HCT116 (cell line): ENCODE measurements around the gene UACA. TPM values are rescaled to one million over a fixed set of nuclear protein-coding genes. Genes with fewer than 3 reads are reported as not detected.
"Not testable (repeated sequence)": the region's sequence is repeated elsewhere in the genome, so short reads cannot be mapped to it uniquely, and the experiment has no call there.

Source experiments
- ATAC-seq: fragments of 200-7000 bp; cut with Tn5 transposase; 2 replicates; pipeline ENCODE4 v1.9.1; 2020; ENCODE audit warnings: mild to moderate bottlenecking, moderate library complexity
- BruUV-seq: library from RNA; stranded (reverse); fragments of 400-500 nt; replicated peaks from 2 replicates; lab custom pipeline; 2021; lab: Mats Ljungman, UMichigan
- CTCF ChIA-PET: fragments of 300-600 bp; sonication (Branson Sonifier 250); formaldehyde crosslinking; loops from one replicate; lab custom pipeline; 2021; ENCODE audit warnings: antibody characterized with exemption; lab: Charles Lee
- POLR2A ChIA-PET: fragments of 300-600, 350-600 bp; sonication (Branson Sonifier 250); formaldehyde crosslinking; loops from one replicate; lab custom pipeline; 2021; ENCODE audit warnings: antibody characterized with exemption; lab: Charles Lee
- RAD21 ChIA-PET, 2 experiments: fragments of 300-600 bp; sonication (Branson Sonifier 250); formaldehyde crosslinking; loops; one replicate each; lab custom pipeline; 2023; ENCODE audit warnings: low total read pairs in 2 of 2; ENCODE audit not compliant: uncharacterized antibody in 2 of 2, unreplicated experiment in 2 of 2, low non-redundant PET in 1 of 2; lab: Charles Lee
- DNase-seq: peaks from one replicate; pipeline ENCODE4 v3.0.0-alpha.2; 2010; ENCODE audit warnings: low read depth, low spot score
- H2AFZ ChIP-seq: fragments of 200-600 bp; shearing (Covaris generic), sonication (generic); 2 replicates; pipeline ENCODE4 v1.6.1; 2017; ENCODE audit warnings: low read depth, mixed run types, mixed read lengths, antibody characterized with exemption, low read length; ENCODE audit not compliant: poor library complexity, severe bottlenecking
- H3K27ac ChIP-seq: 2 replicates; pipeline ENCODE4 v1.5.1; 2012; ENCODE audit warnings: low read depth, low read length
- H3K27me3 ChIP-seq: fragments of 200-600 bp; sonication (generic); 2 replicates; pipeline ENCODE4 v1.6.1; 2016; ENCODE audit warnings: mixed run types, low read length, mixed read lengths; ENCODE audit not compliant: insufficient read depth
- H3K36me3 ChIP-seq, 2 experiments: fragments of 200-500 bp in 1 of 2; fragments of 200-600 bp in 1 of 2; sonication (Bioruptor generic) in 1 of 2; sonication (generic) in 1 of 2; 2 replicates each; pipeline versions ENCODE4 v1.5.1 to v1.6.1; 2014 to 2016; ENCODE audit warnings: low read length in 2 of 2, inconsistent platforms in 1 of 2, mixed read lengths in 1 of 2, mixed run types in 1 of 2; ENCODE audit not compliant: insufficient read depth in 2 of 2, control insufficient read depth in 1 of 2
- H3K4me1 ChIP-seq, 2 experiments: fragments of 200-600 bp in 1 of 2; sonication (generic) in 1 of 2; 2 replicates each; pipeline versions ENCODE4 v1.5.1 to v1.6.1; 2012 to 2017; ENCODE audit warnings: low read length in 2 of 2, inconsistent platforms in 1 of 2, mild to moderate bottlenecking in 1 of 2, mixed read lengths in 1 of 2, mixed run types in 1 of 2, moderate library complexity in 1 of 2; ENCODE audit not compliant: insufficient read depth in 2 of 2, control insufficient read depth in 1 of 2
- H3K4me2 ChIP-seq: fragments of 200-600 bp; sonication (generic); 2 replicates; pipeline ENCODE4 v1.6.1; 2017; ENCODE audit warnings: mixed run types, low read length, mixed read lengths
- H3K4me3 ChIP-seq, 2 experiments: fragments of 200-600 bp in 1 of 2; sonication (generic) in 1 of 2; replicated peaks in 1 of 2; 2 replicates each; pipeline ENCODE4 v1.5.1; 2011 to 2016; ENCODE audit warnings: low read length in 2 of 2, control low read depth in 1 of 2, low read depth in 1 of 2, mild to moderate bottlenecking in 1 of 2, mixed read lengths in 1 of 2, mixed run types in 1 of 2
- H3K79me2 ChIP-seq: fragments of 200-600 bp; sonication (generic); 2 replicates; pipeline ENCODE4 v1.6.1; 2017; ENCODE audit warnings: mild to moderate bottlenecking, mixed run types, low read length, moderate library complexity, mixed read lengths; ENCODE audit not compliant: insufficient read depth
- H3K9ac ChIP-seq: fragments of 200-600 bp; sonication (generic); 2 replicates; pipeline ENCODE4 v1.6.1; 2016; ENCODE audit warnings: low read length, mixed read lengths
- H3K9me2 ChIP-seq: fragments of 200-600 bp; sonication (generic), shearing (Covaris generic); 2 replicates; pipeline ENCODE4 v1.6.1; 2017; ENCODE audit warnings: mixed run types, mild to moderate bottlenecking, moderate library complexity; ENCODE audit not compliant: insufficient read depth
- H3K9me3 ChIP-seq, 2 experiments: fragments of 200-500 bp in 1 of 2; fragments of 200-600 bp in 1 of 2; sonication (Bioruptor generic) in 1 of 2; sonication (generic) in 1 of 2; 2 replicates each; pipeline ENCODE4 v1.6.1; 2014 to 2017; ENCODE audit warnings: low read length in 2 of 2, mixed read lengths in 2 of 2, inconsistent platforms in 1 of 2, low read depth in 1 of 2, mild to moderate bottlenecking in 1 of 2, mixed run types in 1 of 2, moderate library complexity in 1 of 2; ENCODE audit not compliant: control insufficient read depth in 1 of 2, insufficient read depth in 1 of 2
- H4K20me1 ChIP-seq: fragments of 200-600 bp; sonication (generic), shearing (Covaris generic); 2 replicates; pipeline ENCODE4 v1.6.1; 2017; ENCODE audit warnings: mixed run types, mild to moderate bottlenecking, moderate library complexity; ENCODE audit not compliant: insufficient read depth
- FOSL1 ChIP-seq: IDR thresholded peaks from 2 replicates; pipeline ENCODE4 v1.6.1; 2012; ENCODE audit warnings: low read depth
- JUND ChIP-seq: IDR thresholded peaks from 2 replicates; pipeline ENCODE4 v1.6.1; 2012
- SRF ChIP-seq: IDR thresholded peaks from 2 replicates; pipeline ENCODE4 v1.6.1; 2012; ENCODE audit warnings: low read depth
- ZFX ChIP-seq: fragments of 450-650 bp; IDR thresholded peaks from 2 replicates; pipeline ENCODE4 v1.6.1; 2017
- intact Hi-C: fragments of 100-400 bp; cut with micrococcal nuclease; formaldehyde crosslinking; loops from 2 replicates; pipeline ENCODE4 v1.10.0; 2022
- total RNA-seq: library from RNA; stranded (reverse); gene quantifications from one replicate; pipeline ENCODE4 v1.2.1, GENCODE V29; 2021; ENCODE audit not compliant: unreplicated experiment

The UACA gene
- total RNA-seq, 1 experiment from 2014 or later = 47.4 TPM

DNA sequence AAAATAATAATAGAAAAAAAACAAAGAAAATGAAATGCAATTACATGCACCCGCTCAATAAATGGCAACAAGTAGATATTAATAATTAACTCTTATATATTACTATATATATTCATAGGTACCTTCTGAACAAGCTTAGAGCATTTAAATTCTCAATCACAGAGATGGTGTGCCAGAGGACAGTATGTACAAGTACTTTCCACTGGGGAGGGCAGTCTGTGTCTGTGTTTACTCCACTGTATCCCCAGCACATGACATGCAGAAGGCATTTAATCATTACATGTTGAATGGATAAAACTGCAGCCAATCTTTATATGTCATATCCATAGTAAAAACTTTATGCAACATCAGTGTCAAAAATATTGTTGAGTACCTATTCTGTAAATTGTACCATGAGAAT is 97.8 kb downstream of the UACA start:
- BruUV-seq = no TSS peak
- no peaks in the 10 kb centered on the region for H3K27me3 ChIP-seq
- no peak overlapping the region for H3K4me2 ChIP-seq
- no peaks in the 10 kb centered on the region for H3K79me2 ChIP-seq
- H3K36me3 ChIP-seq = peaks cover 6 to 9% of the 10 kb centered on the region in 2 experiments; a peak in 2 of 4 replicates
- H3K4me1 ChIP-seq = no peaks in the 10 kb centered on the region
- no peak for DNase-seq
- H3K9ac ChIP-seq = no peak overlapping the region
- H3K27ac ChIP-seq = no peak overlapping the region
- no peak for TF ChIP-seq JUND
- TF ChIP-seq ZFX = no peak
- H2AFZ ChIP-seq = no peak overlapping the region
- H3K9me2 ChIP-seq = no peaks in the 10 kb centered on the region
- H3K9me3 ChIP-seq = no peaks in the 10 kb centered on the region
- H3K4me3 ChIP-seq = no peak overlapping the region
- RAD21 ChIA-PET = no interaction called here
- CTCF ChIA-PET = no interaction called here
- no peak for ATAC-seq
- intact Hi-C loops = no loop called here
- POLR2A ChIA-PET = no interaction called here
- H4K20me1 ChIP-seq = no peaks in the 10 kb centered on the region

DNA sequence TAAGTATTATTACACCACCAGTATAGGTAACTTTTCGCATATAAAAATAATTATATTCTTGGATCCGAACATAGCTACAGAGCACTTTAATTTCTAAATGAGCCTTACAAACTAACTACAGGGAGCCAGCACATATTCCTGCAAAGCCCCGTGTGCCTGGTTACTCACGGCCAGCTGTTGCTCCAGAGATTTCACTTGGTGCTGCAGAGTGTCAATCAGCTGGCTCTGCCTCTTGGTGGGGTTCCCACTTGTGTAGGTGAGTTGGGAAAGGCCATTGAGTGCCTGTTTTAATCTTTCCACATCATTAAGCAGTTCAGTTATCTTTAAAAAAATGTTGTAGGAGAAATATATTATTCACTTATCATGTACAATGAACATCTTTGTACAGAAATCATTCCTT is 98.9 kb downstream of the UACA start:
- DNase-seq (no peak), ATAC-seq (no peak)
- no peaks in the 10 kb centered on the region for H3K9me3 ChIP-seq
- no peak overlapping the region for H3K4me2 ChIP-seq
- no peaks in the 10 kb centered on the region for H3K4me1 ChIP-seq
- H4K20me1 ChIP-seq = no peaks in the 10 kb centered on the region
- no TSS peak for BruUV-seq
- no peak overlapping the region for H2AFZ ChIP-seq
- ChIA-PET RAD21 (no interaction called here), POLR2A (no interaction called here), CTCF (no interaction called here)
- H3K27me3 ChIP-seq = no peaks in the 10 kb centered on the region
- peaks cover 6 to 9% of the 10 kb centered on the region in 2 experiments; a peak in 2 of 4 replicates for H3K36me3 ChIP-seq
- intact Hi-C loops = no loop called here
- H3K9me2 ChIP-seq = no peaks in the 10 kb centered on the region
- TF ChIP-seq SRF = no peak
- TF ChIP-seq FOSL1 = no peak
- TF ChIP-seq ZFX = no peak
- H3K4me3 ChIP-seq = no peak overlapping the region
- H3K79me2 ChIP-seq = no peaks in the 10 kb centered on the region
- H3K9ac ChIP-seq = no peak overlapping the region
- H3K27ac ChIP-seq = no peak overlapping the region

DNA sequence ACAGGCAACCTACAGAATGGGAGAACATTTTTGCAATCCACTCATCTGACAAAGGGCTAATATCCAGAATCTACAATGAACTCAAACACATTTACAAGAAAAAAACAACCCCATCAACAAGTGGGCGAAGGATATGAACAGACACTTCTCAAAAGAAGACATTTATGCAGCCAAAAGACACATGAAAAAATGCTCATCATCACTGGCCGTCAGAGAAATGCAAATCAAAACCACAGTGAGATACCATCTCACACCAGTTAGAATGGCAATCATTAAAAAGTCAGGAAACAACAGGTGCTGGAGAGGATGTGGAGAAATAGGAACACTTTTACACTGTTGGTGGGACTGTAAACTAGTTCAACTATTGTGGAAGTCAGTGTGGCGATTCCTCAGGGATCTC is 100.3 kb downstream of the UACA start:
- ATAC-seq, CTCF ChIA-PET, POLR2A ChIA-PET, H3K4me1 ChIP-seq, H3K36me3 ChIP-seq, H3K9me3 ChIP-seq, H2AFZ ChIP-seq, H3K9ac ChIP-seq, H4K20me1 ChIP-seq, H3K27me3 ChIP-seq, H3K4me3 ChIP-seq, H3K9me2 ChIP-seq, intact Hi-C loops, H3K79me2 ChIP-seq, RAD21 ChIA-PET, H3K4me2 ChIP-seq, DNase-seq, H3K27ac ChIP-seq, BruUV-seq: not testable (repeated sequence)
